Measurements from ENCODE around the gene CIAO3. TPM values are rescaled to one million over a fixed set of nuclear protein-coding genes. Genes with fewer than 3 reads are reported as not detected.

CIAO3 gene
- total RNA-seq, 1 experiment from 2014 or later: 31.1 TPM

GRCh38 chr16:782766-783403 lies 42.1 kb upstream of the CIAO3 start:
- no peak for TF ChIP-seq CTCF (IDR thresholded peaks at IDR 0.05; ENCODE audit: unreplicated experiment)
- Mint-ChIP-seq H3K4me1 (ENCODE audit: insufficient read depth, unreplicated experiment) (peaks cover 9% of the 10 kb centered on the region), H3K36me3 (ENCODE audit: insufficient read depth, unreplicated experiment) (peaks cover 12% of the 10 kb centered on the region), H3K4me3 (ENCODE audit: unreplicated experiment) (peak overlapping the region; percentile 54), H3K9me3 (ENCODE audit: unreplicated experiment) (no peaks in the 10 kb centered on the region), H3K27ac (ENCODE audit: low read depth, unreplicated experiment) (no peak overlapping the region), H3K27me3 (ENCODE audit: insufficient read depth, unreplicated experiment) (no peaks in the 10 kb centered on the region)
- BruUV-seq (replicated peaks): no TSS peak
- peak; percentile 64 for DNase-seq (ENCODE audit: unreplicated experiment)
- ChIA-PET POLR2A (interaction anchor here (0.7 to 3.6 kb wide), 15 partner anchors 8 to 87 kb away, joined by 3 to 22 read pairs (median 4); partner anchors contain the start of genes ANTKMT, CIAO3, HAGHL and MSLN), CTCF (interaction anchor here (0.7 to 4.5 kb wide), 6 partner anchors 10 to 75 kb away, joined by 3 to 37 read pairs (median 6); partner anchors contain the start of gene CIAO3)
- intact Hi-C loops (cut with micrococcal nuclease): no loop called here

DNA sequence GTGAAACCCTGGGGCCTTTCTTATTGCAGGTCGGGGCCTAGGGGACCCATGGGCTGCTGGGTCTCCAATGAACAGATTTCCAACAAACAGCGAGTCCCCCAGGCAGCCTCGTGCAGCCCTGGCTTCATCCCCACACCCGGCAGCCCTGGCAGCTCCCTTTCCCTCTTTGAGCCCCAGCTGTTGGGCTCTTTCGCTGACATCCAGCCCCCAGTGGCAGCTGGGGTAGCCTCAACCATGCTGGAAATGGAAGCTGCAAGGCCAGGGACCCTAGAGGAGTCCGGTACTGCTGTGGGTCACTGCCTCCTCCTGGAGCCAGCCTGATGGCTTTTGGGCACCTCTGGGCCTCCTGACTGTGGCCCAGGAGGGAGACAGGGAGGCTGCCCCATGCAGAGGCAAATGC lies 41.5 kb upstream of the CIAO3 start:
- ChIA-PET POLR2A (interaction anchor here (0.6 to 3.4 kb wide), 10 partner anchors 8 to 70 kb away, joined by 3 to 17 read pairs (median 5); partner anchors contain the start of genes ANTKMT, CIAO3, HAGHL and MSLN), CTCF (interaction anchor here (0.6 to 1.2 kb wide), 4 partner anchors 66 to 160 kb away, joined by 3 to 6 read pairs (median 3); no protein-coding TSS in a partner anchor)
- no peaks in the 10 kb centered on the region for H3K27me3 Mint-ChIP-seq (ENCODE audit: insufficient read depth, unreplicated experiment)
- H3K4me1 Mint-ChIP-seq (ENCODE audit: insufficient read depth, unreplicated experiment): peaks cover 9% of the 10 kb centered on the region
- TF ChIP-seq CTCF (IDR thresholded peaks at IDR 0.05; ENCODE audit: unreplicated experiment): no peak
- peaks cover 12% of the 10 kb centered on the region for H3K36me3 Mint-ChIP-seq (ENCODE audit: insufficient read depth, unreplicated experiment)
- peak overlapping the region; percentile 14 for H3K4me3 Mint-ChIP-seq (ENCODE audit: unreplicated experiment)
- no TSS peak for BruUV-seq (replicated peaks)
- intact Hi-C loops (cut with micrococcal nuclease): no loop called here
- no peak overlapping the region for H3K27ac Mint-ChIP-seq (ENCODE audit: low read depth, unreplicated experiment)
- DNase-seq (ENCODE audit: unreplicated experiment): no peak
- H3K9me3 Mint-ChIP-seq (ENCODE audit: unreplicated experiment): no peaks in the 10 kb centered on the region

DNA sequence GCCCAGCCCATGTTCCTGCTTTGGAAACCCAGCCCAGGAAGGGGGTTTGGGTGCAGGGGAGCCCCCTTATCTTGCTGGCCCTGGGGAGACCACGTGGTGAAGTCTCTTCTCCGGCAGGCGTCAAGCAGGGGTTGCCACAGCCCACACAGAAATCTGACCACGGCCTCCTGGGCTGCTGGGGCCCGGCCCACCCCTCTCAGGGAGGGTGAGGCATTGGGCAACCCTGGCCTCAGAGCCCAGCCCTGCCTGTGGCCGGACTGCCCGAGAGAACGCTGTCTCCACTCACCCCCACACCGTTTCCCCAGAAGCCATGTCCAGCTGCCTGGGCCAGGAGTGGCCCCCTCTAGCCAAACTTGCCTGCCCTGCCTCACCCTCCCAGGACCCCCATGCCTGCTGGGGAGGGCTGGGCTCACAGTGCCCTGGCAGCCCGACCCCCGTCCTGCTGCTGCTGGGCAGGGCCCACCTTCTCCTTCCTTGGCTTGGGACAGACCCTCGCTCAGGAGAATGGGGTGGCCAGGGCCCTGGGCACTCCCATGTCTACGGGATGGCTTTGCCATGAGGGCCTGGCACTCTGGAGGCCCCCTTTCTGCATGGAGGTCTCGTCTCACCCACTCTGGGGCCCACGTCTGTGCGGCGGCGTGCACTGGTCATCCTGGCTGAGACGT lies 40.7 kb upstream of the CIAO3 start:
- Mint-ChIP-seq H3K4me1 (ENCODE audit: insufficient read depth, unreplicated experiment) (peaks cover 9% of the 10 kb centered on the region), H3K36me3 (ENCODE audit: insufficient read depth, unreplicated experiment) (peaks cover 12% of the 10 kb centered on the region), H3K27ac (ENCODE audit: low read depth, unreplicated experiment) (no peak overlapping the region), H3K27me3 (ENCODE audit: insufficient read depth, unreplicated experiment) (no peaks in the 10 kb centered on the region), H3K9me3 (ENCODE audit: unreplicated experiment) (no peaks in the 10 kb centered on the region), H3K4me3 (ENCODE audit: unreplicated experiment) (peak overlapping the region; percentile 14)
- TF ChIP-seq CTCF (IDR thresholded peaks at IDR 0.05; ENCODE audit: unreplicated experiment): no peak
- no peak for DNase-seq (ENCODE audit: unreplicated experiment)
- BruUV-seq (replicated peaks): no TSS peak
- POLR2A ChIA-PET: interaction anchor here (0.6 to 3.2 kb wide), 8 partner anchors 7 to 69 kb away, joined by 3 to 17 read pairs (median 4); partner anchors contain the start of genes ANTKMT, CIAO3 and METRN
- intact Hi-C loops (cut with micrococcal nuclease): no loop called here
- CTCF ChIA-PET: interaction anchor here (0.8 to 1.0 kb wide), 3 partner anchors 40 to 322 kb away, joined by 3 to 4 read pairs (median 3); no protein-coding TSS in a partner anchor

GRCh38 chr16:780296-780695 lies 39.5 kb upstream of the CIAO3 start:
- CTCF ChIA-PET: interaction anchor here (0.5 to 0.9 kb wide), 4 partner anchors 24 to 323 kb away, joined by 3 to 5 read pairs (median 3); no protein-coding TSS in a partner anchor

More at GRCh38 chr16:780296-780695, 39.5 kb upstream of the CIAO3 start:
- intact Hi-C loops (cut with micrococcal nuclease): no loop called here
- TF ChIP-seq CTCF (IDR thresholded peaks at IDR 0.05; ENCODE audit: unreplicated experiment): no peak
- H3K27me3 Mint-ChIP-seq (ENCODE audit: insufficient read depth, unreplicated experiment): no peaks in the 10 kb centered on the region
- H3K4me3 Mint-ChIP-seq (ENCODE audit: unreplicated experiment): no peak overlapping the region
- H3K4me1 Mint-ChIP-seq (ENCODE audit: insufficient read depth, unreplicated experiment): peaks cover 9% of the 10 kb centered on the region
- no peak overlapping the region for H3K27ac Mint-ChIP-seq (ENCODE audit: low read depth, unreplicated experiment)
- DNase-seq (ENCODE audit: unreplicated experiment): no peak
- H3K36me3 Mint-ChIP-seq (ENCODE audit: insufficient read depth, unreplicated experiment): peaks cover 12% of the 10 kb centered on the region
- no TSS peak for BruUV-seq (replicated peaks)
- no peaks in the 10 kb centered on the region for H3K9me3 Mint-ChIP-seq (ENCODE audit: unreplicated experiment)
- POLR2A ChIA-PET: interaction anchor here (0.5 to 1.2 kb wide), 3 partner anchors 10 to 65 kb away, joined by 3 to 4 read pairs (median 3); partner anchors contain the start of gene METRN

All from MCF 10A (cell line).